ENCODE data around the gene MAML2. TPM values are rescaled to one million over a fixed set of nuclear protein-coding genes. Genes with fewer than 3 reads are reported as not detected.

Gene MAML2
- total RNA-seq, 2 experiments from 2014 or later: 11.8 to 12.5 TPM

- Mint-ChIP-seq H3K4me1 (ENCODE audit: low read depth) (peaks cover 69% of the 10 kb centered on the region), H3K27me3 (no peaks in the 10 kb centered on the region), H3K9me3 (no peaks in the 10 kb centered on the region), H3K36me3 (ENCODE audit: low read depth) (peaks cover 3% of the 10 kb centered on the region), H3K27ac (peak overlapping the region; percentile 90), H3K4me3 (no peak overlapping the region)
- intact Hi-C loops (cut with micrococcal nuclease): loop anchor here (2.0 kb wide), 1 partner anchor 189 kb away; no protein-coding TSS in a partner anchor
- ATAC-seq (peak; percentile 68), DNase-seq (peak; percentile 69)
- no peak for TF ChIP-seq CTCF (IDR thresholded peaks at IDR 0.05)
- ChIA-PET CTCF (interaction anchor here (1.3 to 4.8 kb wide), 3 partner anchors 36 to 379 kb away, joined by 3 to 21 read pairs (median 4); no protein-coding TSS in a partner anchor), POLR2A (interaction anchor here (0.5 kb wide), 1 partner anchor 678 kb away, joined by 3 read pairs; no protein-coding TSS in a partner anchor)
These were observed 327.0 kb downstream of the MAML2 start for GRCh38 chr11:96015906-96016565.

GRCh38 chr11:96014217-96014616, 328.8 kb downstream of the MAML2 start:
- ChIA-PET POLR2A (interaction anchor here (0.6 to 1.8 kb wide), 6 partner anchors 15 to 375 kb away, joined by 3 to 6 read pairs (median 4); partner anchors contain the start of genes CCDC82, JRKL and MAML2), CTCF (interaction anchor here (0.8 to 4.8 kb wide), 11 partner anchors 38 to 375 kb away, joined by 3 to 21 read pairs (median 3); partner anchors contain the start of genes CCDC82, JRKL and MAML2)
- H3K4me1 Mint-ChIP-seq (ENCODE audit: low read depth): peaks cover 58% of the 10 kb centered on the region
- H3K36me3 Mint-ChIP-seq (ENCODE audit: low read depth): peaks cover 3% of the 10 kb centered on the region
- DNase-seq (peak; percentile 66), ATAC-seq (peak; percentile 53)
- TF ChIP-seq CTCF (IDR thresholded peaks at IDR 0.05): no peak
- no peaks in the 10 kb centered on the region for H3K27me3 Mint-ChIP-seq
- intact Hi-C loops (cut with micrococcal nuclease): loop anchor here (2.0 to 5.0 kb wide), 4 partner anchors 48 to 328 kb away; partner anchors contain the start of gene MAML2
- H3K27ac Mint-ChIP-seq: peak overlapping the region; percentile 90
- H3K4me3 Mint-ChIP-seq: peak overlapping the region; percentile 52
- H3K9me3 Mint-ChIP-seq: no peaks in the 10 kb centered on the region

- Mint-ChIP-seq H3K27me3 (no peaks in the 10 kb centered on the region), H3K4me1 (ENCODE audit: low read depth) (peaks cover 58% of the 10 kb centered on the region), H3K36me3 (ENCODE audit: low read depth) (peaks cover 3% of the 10 kb centered on the region), H3K4me3 (peak overlapping the region; percentile 52), H3K27ac (peak overlapping the region; percentile 90), H3K9me3 (no peaks in the 10 kb centered on the region)
- peak; percentile 17 for ATAC-seq
- no peak for TF ChIP-seq CTCF (IDR thresholded peaks at IDR 0.05)
- CTCF ChIA-PET: interaction anchor here (0.8 to 4.8 kb wide), 8 partner anchors 38 to 376 kb away, joined by 3 to 21 read pairs (median 4); partner anchors contain the start of genes CCDC82, JRKL and MAML2
- POLR2A ChIA-PET: interaction anchor here (0.6 to 1.8 kb wide), 6 partner anchors 15 to 376 kb away, joined by 3 to 5 read pairs (median 4); partner anchors contain the start of genes CCDC82 and JRKL
- intact Hi-C loops (cut with micrococcal nuclease): loop anchor here (2.0 to 5.0 kb wide), 4 partner anchors 49 to 329 kb away; partner anchors contain the start of gene MAML2
- peak; percentile 47 for DNase-seq
These were observed 329.4 kb downstream of the MAML2 start for GRCh38 chr11:96013461-96014213.

GRCh38 chr11:96012086-96012824, 330.7 kb downstream of the MAML2 start:
- H3K36me3 Mint-ChIP-seq (ENCODE audit: low read depth): peaks cover 3% of the 10 kb centered on the region
- H3K27ac Mint-ChIP-seq: peak overlapping the region; percentile 90
- peak overlapping the region; percentile 45 for H3K4me3 Mint-ChIP-seq
- ChIA-PET CTCF (interaction anchor here (0.8 to 4.8 kb wide), 11 partner anchors 11 to 331 kb away, joined by 3 to 21 read pairs (median 4); partner anchors contain the start of gene MAML2), POLR2A (interaction anchor here (1.7 kb wide), 1 partner anchor 14 kb away, joined by 4 read pairs; no protein-coding TSS in a partner anchor)
- H3K27me3 Mint-ChIP-seq: no peaks in the 10 kb centered on the region
- intact Hi-C loops (cut with micrococcal nuclease): loop anchor here (5.0 kb wide), 3 partner anchors 50 to 330 kb away; partner anchors contain the start of gene MAML2
- DNase-seq (peak; percentile 61), ATAC-seq (peak; percentile 56)
- TF ChIP-seq CTCF (IDR thresholded peaks at IDR 0.05): peak; percentile 55
- no peaks in the 10 kb centered on the region for H3K9me3 Mint-ChIP-seq
- peaks cover 58% of the 10 kb centered on the region for H3K4me1 Mint-ChIP-seq (ENCODE audit: low read depth)

Measured in activated CD8-positive, alpha-beta T cell treated with anti-CD3 and anti-CD28 coated beads for 36 hours (primary cell).